Measurements from ENCODE around the gene RNF31.

Gene RNF31

DNA sequence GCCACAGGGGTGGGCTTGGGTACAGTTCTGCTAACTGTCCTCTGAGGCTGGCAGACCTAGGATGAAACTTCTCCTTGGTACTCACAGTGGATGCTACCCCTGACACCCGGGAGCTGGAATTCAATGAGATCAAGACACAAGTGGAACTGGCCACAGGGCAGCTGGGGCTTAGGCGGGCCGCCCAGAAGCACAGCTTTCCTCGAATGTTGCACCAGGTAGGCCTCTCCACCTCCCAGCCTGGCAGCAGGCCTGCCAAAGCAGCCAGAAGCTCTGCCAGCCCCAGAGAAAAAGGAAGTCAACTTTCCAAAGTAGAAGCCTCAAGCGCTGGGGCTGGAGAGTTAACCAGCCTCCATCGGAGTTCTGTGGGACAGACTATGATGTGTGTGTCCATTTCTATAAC is 30.1 kb upstream of the RNF31 start:
- DNase-seq: no peak

DNA sequence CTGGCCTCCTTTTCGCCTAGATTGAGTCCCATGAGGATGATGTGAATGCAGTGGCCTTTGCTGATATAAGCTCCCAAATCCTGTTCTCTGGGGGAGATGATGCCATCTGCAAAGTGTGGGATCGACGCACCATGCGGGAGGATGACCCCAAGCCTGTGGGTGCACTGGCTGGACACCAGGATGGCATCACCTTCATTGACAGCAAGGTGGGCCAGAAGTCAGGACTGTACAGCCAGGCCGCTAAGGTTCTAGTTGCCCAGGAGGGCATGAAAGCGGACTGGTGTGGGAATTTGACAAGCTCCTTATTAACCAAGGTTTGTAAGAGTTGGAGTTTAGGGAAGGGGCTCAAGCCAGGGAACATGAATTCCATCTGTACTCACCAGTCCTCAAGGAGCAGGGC is 27.6 kb upstream of the RNF31 start:
- DNase-seq: no peak

DNA sequence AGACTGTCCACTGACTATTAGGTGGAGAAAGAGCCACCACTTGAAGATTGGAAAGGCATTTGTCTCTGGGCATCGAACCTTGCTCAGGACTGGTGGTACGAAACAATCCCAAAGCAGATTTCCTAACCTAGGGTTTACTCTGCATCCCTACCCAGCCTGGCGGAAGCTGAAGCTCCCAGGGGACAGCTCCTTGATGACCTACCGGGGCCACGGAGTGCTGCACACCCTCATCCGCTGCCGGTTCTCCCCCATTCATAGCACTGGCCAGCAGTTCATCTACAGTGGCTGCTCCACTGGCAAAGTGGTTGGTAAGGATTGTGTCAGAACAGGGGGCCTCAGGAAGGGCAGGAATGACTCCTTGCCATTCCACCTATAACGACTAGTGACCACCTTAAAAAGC is 26.1 kb upstream of the RNF31 start:
- no peak for DNase-seq

DNA sequence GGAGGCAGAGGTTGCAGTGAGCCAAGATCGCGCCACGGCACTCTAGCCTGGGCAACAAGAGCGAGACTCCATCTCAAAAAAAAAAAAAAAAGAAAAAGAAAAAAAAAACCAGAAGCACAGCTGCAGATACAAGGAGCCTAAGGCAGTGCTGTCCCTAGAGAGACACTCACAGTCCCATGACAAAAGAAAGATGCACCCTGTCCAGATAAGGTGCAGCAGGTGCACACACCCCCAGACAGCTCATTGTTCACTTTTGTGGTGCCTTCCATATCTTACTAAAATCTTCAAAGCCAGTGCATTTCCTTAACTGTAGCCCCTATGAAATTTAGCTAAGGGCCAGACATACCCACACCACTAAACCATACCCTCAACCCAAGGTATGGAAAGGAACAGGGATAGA is 24.9 kb upstream of the RNF31 start:
- no peak for DNase-seq

DNA sequence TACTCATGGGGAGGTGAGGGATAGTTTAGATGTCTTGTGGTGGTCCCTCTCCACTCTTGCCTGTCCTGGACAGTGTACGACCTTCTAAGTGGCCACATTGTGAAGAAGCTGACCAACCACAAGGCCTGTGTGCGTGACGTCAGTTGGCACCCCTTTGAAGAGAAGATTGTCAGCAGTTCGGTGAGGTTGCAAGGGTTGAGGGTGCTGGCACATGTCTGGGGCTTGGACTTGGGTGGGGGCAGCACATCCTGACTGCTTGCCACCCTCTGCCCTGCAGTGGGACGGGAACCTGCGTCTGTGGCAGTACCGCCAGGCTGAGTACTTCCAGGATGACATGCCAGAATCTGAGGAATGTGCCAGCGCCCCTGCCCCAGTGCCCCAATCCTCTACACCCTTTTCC is 24.4 kb upstream of the RNF31 start:
- DNase-seq: no peak

DNA sequence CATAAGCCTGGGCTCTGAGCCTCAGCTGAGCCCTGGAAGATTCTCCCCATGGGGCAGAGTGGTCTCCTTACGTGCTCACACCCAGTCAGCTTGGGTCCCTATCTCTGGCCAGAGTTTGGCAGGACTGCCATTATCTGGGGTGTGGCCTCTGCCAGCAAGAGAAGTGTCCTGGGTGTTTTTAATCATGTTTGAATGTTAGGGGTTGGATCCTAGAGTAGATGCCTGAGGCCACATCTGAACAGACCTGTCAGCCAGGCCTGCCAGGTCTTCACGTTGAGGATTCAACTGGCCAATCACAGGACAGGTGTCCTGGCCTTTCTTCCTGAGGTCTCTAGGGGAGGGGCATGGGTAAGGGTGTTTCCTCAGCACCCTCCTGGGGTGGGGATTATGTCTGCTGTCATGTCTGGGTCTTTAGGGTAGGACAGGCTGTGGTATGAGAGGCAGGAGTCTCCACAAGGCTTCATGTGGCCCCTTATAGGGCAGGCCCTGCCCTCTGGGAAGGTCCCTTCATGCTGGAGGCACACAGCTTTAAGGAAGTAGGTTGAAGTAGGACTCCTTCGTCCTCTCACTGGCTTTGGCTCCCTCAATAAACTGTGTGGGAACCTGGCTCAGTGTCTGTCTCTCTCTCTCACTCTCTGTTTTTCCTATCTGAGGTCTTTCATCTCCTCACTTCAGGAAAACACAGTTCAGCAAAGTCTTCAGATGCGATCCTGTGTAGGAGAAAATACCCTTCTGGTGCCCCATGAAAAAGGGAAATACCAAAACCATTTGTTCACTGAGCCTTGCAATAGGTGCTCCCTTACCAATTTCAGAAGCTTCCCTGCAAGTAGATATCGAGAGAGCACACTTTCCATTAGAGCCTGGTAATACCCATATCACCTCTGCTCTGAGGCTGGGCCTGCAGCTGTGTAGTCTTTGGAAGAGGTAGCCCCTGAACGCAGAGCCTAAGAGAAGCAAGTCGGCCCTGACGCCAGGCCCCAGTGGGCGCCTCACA is 23.6 kb upstream of the RNF31 start:
- no peak for DNase-seq

DNA sequence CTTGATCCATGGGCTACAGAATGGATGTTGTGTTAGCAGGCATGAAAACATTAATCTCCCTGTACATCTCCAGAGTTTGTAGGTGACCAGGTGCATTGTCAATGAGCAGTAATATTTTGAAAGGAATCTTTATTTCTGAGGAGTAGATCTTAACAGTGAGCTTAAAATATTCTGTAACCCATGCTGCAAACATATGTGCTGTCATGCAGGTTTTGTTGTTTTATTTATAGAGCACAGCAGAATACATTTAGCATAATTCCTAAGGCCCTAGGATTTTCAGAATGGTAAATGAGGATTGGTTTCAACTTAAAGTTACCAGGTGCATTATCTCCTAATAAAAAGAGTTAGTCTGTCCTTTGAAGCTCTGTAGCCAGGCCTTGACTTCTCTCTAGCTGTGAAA is 20.4 kb upstream of the RNF31 start:
- DNase-seq: no peak

DNA sequence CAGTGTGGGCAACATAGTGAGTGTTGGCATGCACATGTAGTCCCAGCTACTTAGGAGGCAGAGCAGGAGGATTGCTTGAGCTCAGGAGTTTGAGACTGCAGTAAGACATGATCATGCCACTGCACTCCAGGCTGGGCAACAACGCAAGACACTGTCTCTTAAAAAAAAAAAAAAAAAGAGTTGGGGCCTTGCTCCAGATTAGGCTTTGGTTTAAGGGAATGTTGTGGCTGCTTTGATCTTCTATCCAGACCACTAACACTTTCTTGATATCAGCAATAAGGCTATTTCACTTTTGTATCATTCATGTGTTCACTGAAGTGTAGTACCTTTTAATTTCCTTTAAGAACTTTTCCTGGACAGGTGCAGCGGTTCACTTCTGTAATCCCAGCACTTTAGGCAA is 19.6 kb upstream of the RNF31 start:
- no peak for DNase-seq

DNA sequence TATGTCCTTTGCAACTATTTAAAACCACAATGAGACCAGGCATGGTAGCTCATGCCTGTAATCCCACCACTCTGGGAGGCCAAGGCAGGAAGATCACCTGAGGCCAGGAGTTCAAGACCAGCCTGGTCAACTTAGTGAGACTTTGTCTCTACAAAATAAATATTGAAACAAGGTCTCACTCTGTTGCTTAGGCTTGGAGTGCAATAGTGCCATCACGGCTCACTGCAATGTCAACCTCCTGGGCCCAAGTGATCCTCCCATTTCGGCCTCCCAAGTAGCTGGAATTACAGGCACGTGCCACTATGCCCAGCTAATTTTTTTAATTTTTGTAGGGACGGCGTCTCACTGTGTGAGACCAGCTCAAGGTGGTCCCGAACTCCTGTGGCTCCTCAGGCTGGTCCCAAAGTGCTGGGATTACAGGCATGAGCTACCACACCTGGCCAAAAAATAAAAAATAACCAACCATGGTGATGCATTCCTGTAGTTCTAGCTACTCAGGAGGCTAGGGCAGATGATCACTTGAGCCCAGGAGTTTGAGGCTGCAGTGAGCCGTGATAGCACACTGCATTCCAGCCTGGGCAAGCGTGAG is 17.8 kb upstream of the RNF31 start:
- DNase-seq: no peak

DNA sequence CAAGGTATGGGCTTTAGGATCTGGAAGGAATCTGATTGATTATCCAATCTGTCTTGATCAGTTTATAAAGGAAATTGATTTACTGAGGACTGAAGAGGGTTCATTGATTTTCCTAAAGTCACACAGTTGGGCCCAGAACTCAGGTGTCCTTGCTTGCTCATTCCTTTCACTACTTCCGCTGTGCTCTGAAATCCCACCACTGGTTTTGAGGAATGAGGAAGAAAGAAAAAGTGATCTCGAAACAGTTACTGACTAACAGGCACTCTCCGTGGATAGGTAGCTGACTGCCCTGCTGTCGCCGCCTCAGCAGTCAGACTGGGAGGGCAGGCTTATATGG is 16.9 kb upstream of the RNF31 start, which contains the start of gene FITM1:
Gene FITM1 (plus strand): TSS at position 280 of the 337 bp plus-strand sequence. CDS start 905 bp downstream, outside the sequence.
- DNase-seq: no peak

DNA sequence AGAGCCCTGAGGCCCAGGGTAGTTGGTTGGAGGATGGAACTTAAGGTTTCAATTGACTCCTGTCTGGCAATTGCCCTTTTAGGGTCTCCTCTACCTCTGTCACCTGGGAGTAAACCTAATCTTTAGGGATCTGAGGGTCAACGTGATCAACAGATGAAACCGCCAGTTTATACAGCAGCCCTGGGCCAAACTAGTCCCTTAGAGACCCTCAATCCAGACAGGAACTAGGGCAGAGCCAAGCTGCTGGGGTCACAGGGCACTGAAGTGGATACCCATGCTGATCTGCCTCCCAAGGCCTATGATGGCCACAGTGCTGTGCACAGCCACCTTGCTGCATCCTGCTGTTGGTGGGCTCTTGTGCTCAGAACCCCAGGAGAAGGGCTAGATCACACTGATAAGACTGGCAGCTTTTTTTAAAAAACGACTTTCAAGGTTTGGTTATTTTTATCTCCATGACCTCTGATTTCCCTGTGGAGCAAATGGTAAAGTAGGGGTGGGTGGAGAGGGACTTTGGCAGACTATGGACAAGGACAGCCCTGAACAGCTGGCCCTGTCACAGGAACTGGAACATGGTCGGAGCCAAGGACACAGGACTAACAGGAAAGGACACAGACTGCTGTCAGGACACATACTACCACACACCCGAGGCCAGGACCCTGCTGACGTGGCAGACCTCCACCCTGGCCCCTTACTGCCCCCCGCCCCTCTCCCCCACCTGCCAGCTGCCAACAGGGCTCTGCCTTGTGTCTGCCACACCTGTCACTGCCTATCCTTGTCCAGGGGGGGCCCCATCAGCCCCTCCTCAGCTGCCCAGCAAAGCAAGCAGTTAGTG is 16.4 kb upstream of the RNF31 start:
- no peak for DNase-seq

DNA sequence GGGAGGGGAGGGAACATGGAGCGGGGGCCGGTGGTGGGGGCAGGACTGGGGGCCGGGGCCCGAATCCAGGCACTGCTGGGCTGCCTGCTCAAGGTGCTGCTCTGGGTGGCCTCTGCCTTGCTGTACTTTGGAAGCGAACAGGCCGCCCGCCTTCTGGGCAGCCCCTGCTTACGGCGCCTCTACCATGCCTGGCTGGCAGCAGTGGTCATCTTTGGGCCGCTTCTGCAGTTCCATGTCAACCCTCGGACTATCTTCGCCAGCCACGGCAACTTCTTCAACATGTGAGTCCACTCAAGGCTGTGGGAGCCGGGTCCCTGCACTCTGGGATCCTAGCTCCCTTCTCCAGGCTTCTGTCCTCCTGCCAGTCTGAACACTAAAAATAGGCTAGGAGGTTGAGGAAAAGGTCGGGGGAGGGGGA is 15.7 kb upstream of the RNF31 start:
- DNase-seq: no peak

DNA sequence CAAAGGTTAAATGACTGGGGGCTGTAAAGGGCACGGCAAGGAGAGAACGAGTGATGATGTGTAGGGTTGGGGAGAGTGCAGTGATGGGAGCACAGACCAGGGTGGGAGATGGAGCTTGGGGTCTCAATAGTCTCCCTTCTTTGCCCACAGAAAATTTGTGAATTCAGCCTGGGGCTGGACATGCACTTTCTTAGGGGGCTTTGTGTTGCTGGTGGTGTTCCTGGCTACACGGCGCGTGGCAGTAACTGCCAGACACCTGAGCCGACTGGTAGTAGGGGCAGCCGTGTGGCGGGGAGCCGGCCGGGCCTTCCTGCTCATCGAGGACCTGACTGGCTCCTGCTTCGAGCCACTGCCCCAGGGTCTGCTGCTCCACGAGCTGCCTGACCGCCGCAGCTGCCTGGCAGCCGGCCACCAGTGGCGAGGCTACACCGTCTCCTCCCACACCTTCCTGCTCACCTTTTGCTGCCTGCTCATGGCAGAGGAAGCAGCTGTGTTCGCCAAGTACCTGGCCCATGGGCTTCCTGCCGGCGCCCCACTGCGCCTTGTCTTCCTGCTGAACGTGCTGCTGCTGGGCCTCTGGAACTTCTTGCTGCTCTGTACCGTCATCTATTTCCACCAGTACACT is 15.1 kb upstream of the RNF31 start:
- no peak for DNase-seq

DNA sequence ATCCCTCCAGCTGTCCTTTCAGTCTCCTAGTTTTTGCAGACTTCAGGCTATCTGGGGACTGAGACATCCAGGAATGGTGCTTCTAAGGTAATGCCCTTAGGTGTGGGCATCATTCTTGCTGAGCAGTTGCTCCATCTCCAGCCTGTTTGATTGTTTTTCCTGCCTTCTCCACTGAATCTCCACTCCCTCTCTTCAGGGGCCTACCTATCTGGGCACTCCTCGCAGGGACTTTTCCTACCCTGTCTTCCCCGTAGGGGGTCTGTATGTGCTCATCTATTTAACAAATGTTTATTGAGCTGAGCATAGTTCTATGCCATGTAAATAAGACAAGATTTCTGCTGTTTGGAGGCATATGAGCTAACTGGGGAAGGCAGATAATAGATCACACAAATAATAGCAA is 14.3 kb upstream of the RNF31 start:
- DNase-seq: no peak

DNA sequence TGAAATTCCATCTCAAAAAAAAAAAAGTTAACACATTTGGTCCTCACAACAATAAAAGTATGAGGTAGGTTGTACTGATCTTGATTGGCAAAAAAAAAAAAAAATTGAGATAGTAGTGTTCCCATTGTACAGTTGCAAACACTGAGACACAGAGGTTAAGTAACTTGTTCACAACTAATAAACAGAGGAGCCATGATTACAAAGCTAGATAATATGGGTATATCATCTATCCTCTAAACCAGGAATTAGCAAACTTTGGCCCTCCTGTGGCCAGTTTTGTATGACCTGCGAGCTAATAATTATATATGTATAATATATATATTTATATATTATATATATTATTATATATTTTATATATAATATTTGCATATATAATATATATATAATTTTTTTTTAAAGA is 13.6 kb upstream of the RNF31 start:
- DNase-seq: no peak

DNA sequence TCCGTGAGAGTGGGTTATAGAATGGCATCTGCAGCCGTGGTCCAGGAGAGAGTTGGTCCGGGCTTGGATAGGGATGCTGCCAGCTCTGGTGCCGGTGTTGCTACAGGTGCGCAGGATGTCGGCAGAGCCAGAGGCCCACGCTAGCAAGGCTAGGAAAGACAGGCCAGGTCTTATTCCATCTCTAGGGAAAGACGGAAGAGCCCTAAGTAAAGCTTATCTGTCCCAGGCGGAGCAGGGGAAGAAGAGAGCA is 11.8 kb upstream of the RNF31 start:
- no peak for DNase-seq

DNA sequence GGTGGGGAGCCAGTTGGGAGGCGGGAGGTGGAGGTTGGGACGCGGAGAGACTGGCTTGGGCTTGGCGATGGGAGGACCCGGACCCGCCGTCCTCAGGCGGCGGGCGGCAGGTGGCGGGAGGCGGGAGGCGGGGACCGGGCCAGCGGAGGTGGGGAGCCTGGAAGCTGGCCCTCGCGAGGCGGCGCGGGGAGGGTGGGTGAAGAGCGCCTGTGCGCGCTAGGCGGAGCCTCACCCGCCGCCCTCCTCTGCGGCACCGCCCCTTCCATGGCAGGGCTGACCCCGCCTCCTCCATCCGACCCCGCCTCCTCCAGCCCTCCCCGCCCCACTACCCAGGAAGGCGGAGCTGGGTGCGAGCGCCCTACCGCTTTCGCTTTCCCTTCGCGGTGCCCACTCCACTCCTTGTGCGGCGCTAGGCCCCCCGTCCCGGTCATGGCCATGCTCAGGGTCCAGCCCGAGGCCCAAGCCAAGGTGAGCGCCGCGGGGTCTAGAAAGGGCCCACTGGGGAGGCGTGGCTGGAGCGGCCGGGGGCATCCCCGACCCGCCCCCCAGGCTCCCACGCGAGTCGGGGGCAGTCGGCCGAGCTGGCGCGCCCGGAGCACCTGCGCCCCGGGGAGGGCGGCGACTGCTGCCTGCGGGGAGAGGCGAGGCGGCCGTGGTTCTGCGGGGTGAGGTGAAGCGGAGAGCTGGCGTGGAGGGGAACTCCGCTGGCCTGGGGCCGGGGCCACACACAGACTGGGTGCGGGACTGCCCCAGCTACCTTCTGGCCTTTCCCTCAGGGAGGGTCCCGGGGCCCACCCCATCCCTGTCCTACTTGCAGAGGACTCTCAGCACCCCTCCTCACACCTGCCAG is 11.2 kb upstream of the RNF31 start, which contains the start of gene PSME1:
Gene PSME1 (plus strand): TSS at position 361 of the 850 bp plus-strand sequence. CDS start 69 bp downstream, at position 430.
- DNase-seq: peak; percentile 73

DNA sequence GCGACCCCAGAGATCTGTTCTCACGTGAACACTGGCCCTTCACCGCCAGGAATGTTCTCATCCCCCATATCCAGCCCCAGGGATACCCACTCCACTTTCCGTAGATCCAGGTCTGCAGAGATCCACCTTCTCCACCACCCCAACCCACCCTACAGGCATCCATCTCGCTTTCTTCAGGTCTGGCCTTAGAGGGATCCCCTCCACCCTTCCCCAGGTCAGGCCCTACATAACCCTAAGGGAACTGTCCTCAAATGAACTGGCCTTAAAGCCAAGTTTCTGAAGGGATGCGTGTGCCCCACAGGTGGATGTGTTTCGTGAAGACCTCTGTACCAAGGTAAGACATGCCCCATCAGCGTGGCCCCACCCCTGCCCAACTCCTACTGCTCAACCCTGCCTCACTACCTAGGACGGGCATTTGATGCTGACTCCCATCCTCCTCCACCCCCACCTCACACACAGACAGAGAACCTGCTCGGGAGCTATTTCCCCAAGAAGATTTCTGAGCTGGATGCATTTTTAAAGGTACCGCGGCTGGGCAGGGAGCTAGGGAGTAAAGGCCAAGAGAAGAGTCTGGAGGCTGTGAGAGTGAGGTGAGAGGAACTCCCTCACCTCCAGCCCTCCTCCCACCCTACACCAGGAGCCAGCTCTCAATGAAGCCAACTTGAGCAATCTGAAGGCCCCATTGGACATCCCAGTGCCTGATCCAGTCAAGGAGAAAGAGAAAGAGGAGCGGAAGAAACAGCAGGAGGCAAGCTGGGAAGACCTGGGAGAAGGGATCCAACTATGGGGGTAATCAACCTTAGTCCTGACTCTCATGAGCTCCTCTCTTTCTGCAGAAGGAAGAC is 10.4 kb upstream of the RNF31 start:
- no peak for DNase-seq

DNA sequence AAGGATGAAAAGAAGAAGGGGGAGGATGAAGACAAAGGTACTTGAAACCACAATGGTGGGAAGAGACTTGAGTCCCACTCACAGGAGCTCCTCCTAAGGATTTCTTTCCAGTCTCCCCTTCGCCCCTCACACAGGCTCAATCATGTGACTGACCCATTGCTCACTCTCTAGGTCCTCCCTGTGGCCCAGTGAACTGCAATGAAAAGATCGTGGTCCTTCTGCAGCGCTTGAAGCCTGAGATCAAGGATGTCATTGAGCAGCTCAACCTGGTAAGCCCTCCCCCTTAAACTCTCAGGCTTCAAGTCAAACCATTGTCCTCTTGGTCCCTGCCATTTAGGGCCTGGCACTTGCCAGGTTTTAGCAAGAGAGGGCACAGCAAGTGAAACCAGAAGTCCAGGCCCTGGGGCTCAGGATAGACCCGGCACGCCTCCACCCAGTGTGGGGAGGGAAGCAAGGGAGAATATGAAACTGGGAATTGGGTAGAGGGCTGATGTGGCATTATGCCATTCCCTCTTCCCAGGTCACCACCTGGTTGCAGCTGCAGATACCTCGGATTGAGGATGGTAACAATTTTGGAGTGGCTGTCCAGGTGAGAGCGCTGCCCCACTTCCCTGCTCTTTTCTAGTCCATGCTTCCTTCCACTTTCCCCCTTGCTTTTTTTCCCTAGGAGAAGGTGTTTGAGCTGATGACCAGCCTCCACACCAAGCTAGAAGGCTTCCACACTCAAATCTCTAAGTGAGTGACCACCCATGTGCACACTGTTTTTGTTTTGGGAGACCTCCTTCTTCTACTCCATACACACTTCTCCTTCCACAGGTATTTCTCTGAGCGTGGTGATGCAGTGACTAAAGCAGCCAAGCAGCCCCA is 9.5 kb upstream of the RNF31 start:
- DNase-seq: no peak
